Endothelial cell of coronary artery (primary cell): ENCODE measurements around the gene CSNK2A3. TPM values are rescaled to one million over a fixed set of nuclear protein-coding genes. Genes with fewer than 3 reads are reported as not detected.

Experiments
- total RNA-seq: library from RNA; depleted of rRNA; stranded (reverse); fragments of >200 nt; gene quantifications from 2 replicates; pipeline ENCODE4 v1.2.3, GENCODE V29; 2014

CSNK2A3 gene
- total RNA-seq: 0.99 and 1.1 TPM in 2 replicates

GRCh38 chr11:11352878-11353277 lies at the start of gene CSNK2A3:
TSS of gene CSNK2A3 (minus strand) at chr11:11353250. CDS start at chr11:11353119, 131 bp downstream.

